HCT116 (cell line): ENCODE data around the gene RCSD1. TPM values are rescaled to one million over a fixed set of nuclear protein-coding genes. Genes with fewer than 3 reads are reported as not detected.

ENCODE experiments used
- ATAC-seq: fragments of 200-7000 bp; cut with Tn5 transposase; 2 replicates; pipeline ENCODE4 v1.9.1; 2020; ENCODE audit warnings: mild to moderate bottlenecking, moderate library complexity
- BruUV-seq: library from RNA; stranded (reverse); fragments of 400-500 nt; replicated peaks from 2 replicates; lab custom pipeline; 2021; lab: Mats Ljungman, UMichigan
- CTCF ChIA-PET: fragments of 300-600 bp; sonication (Branson Sonifier 250); formaldehyde crosslinking; loops from one replicate; lab custom pipeline; 2021; ENCODE audit warnings: antibody characterized with exemption; lab: Charles Lee
- POLR2A ChIA-PET: fragments of 300-600, 350-600 bp; sonication (Branson Sonifier 250); formaldehyde crosslinking; loops from one replicate; lab custom pipeline; 2021; ENCODE audit warnings: antibody characterized with exemption; lab: Charles Lee
- RAD21 ChIA-PET, 2 experiments: fragments of 300-600 bp; sonication (Branson Sonifier 250); formaldehyde crosslinking; loops; one replicate each; lab custom pipeline; 2023; ENCODE audit warnings: low total read pairs in 2 of 2; ENCODE audit not compliant: uncharacterized antibody in 2 of 2, unreplicated experiment in 2 of 2, low non-redundant PET in 1 of 2; lab: Charles Lee
- DNase-seq: peaks from one replicate; pipeline ENCODE4 v3.0.0-alpha.2; 2010; ENCODE audit warnings: low read depth, low spot score
- H2AFZ ChIP-seq: fragments of 200-600 bp; shearing (Covaris generic), sonication (generic); 2 replicates; pipeline ENCODE4 v1.6.1; 2017; ENCODE audit warnings: low read depth, mixed run types, mixed read lengths, antibody characterized with exemption, low read length; ENCODE audit not compliant: poor library complexity, severe bottlenecking
- H3K27ac ChIP-seq: 2 replicates; pipeline ENCODE4 v1.5.1; 2012; ENCODE audit warnings: low read depth, low read length
- H3K27me3 ChIP-seq: fragments of 200-600 bp; sonication (generic); 2 replicates; pipeline ENCODE4 v1.6.1; 2016; ENCODE audit warnings: mixed run types, low read length, mixed read lengths; ENCODE audit not compliant: insufficient read depth
- H3K36me3 ChIP-seq, 2 experiments: fragments of 200-500 bp in 1 of 2; fragments of 200-600 bp in 1 of 2; sonication (Bioruptor generic) in 1 of 2; sonication (generic) in 1 of 2; 2 replicates each; pipeline versions ENCODE4 v1.5.1 to v1.6.1; 2014 to 2016; ENCODE audit warnings: low read length in 2 of 2, inconsistent platforms in 1 of 2, mixed read lengths in 1 of 2, mixed run types in 1 of 2; ENCODE audit not compliant: insufficient read depth in 2 of 2, control insufficient read depth in 1 of 2
- H3K4me1 ChIP-seq, 2 experiments: fragments of 200-600 bp in 1 of 2; sonication (generic) in 1 of 2; 2 replicates each; pipeline versions ENCODE4 v1.5.1 to v1.6.1; 2012 to 2017; ENCODE audit warnings: low read length in 2 of 2, inconsistent platforms in 1 of 2, mild to moderate bottlenecking in 1 of 2, mixed read lengths in 1 of 2, mixed run types in 1 of 2, moderate library complexity in 1 of 2; ENCODE audit not compliant: insufficient read depth in 2 of 2, control insufficient read depth in 1 of 2
- H3K4me2 ChIP-seq: fragments of 200-600 bp; sonication (generic); 2 replicates; pipeline ENCODE4 v1.6.1; 2017; ENCODE audit warnings: mixed run types, low read length, mixed read lengths
- H3K4me3 ChIP-seq, 2 experiments: fragments of 200-600 bp in 1 of 2; sonication (generic) in 1 of 2; replicated peaks in 1 of 2; 2 replicates each; pipeline ENCODE4 v1.5.1; 2011 to 2016; ENCODE audit warnings: low read length in 2 of 2, control low read depth in 1 of 2, low read depth in 1 of 2, mild to moderate bottlenecking in 1 of 2, mixed read lengths in 1 of 2, mixed run types in 1 of 2
- H3K79me2 ChIP-seq: fragments of 200-600 bp; sonication (generic); 2 replicates; pipeline ENCODE4 v1.6.1; 2017; ENCODE audit warnings: mild to moderate bottlenecking, mixed run types, low read length, moderate library complexity, mixed read lengths; ENCODE audit not compliant: insufficient read depth
- H3K9ac ChIP-seq: fragments of 200-600 bp; sonication (generic); 2 replicates; pipeline ENCODE4 v1.6.1; 2016; ENCODE audit warnings: low read length, mixed read lengths
- H3K9me2 ChIP-seq: fragments of 200-600 bp; sonication (generic), shearing (Covaris generic); 2 replicates; pipeline ENCODE4 v1.6.1; 2017; ENCODE audit warnings: mixed run types, mild to moderate bottlenecking, moderate library complexity; ENCODE audit not compliant: insufficient read depth
- H3K9me3 ChIP-seq, 2 experiments: fragments of 200-500 bp in 1 of 2; fragments of 200-600 bp in 1 of 2; sonication (Bioruptor generic) in 1 of 2; sonication (generic) in 1 of 2; 2 replicates each; pipeline ENCODE4 v1.6.1; 2014 to 2017; ENCODE audit warnings: low read length in 2 of 2, mixed read lengths in 2 of 2, inconsistent platforms in 1 of 2, low read depth in 1 of 2, mild to moderate bottlenecking in 1 of 2, mixed run types in 1 of 2, moderate library complexity in 1 of 2; ENCODE audit not compliant: control insufficient read depth in 1 of 2, insufficient read depth in 1 of 2
- H4K20me1 ChIP-seq: fragments of 200-600 bp; sonication (generic), shearing (Covaris generic); 2 replicates; pipeline ENCODE4 v1.6.1; 2017; ENCODE audit warnings: mixed run types, mild to moderate bottlenecking, moderate library complexity; ENCODE audit not compliant: insufficient read depth
- POLR2AphosphoS5 ChIP-seq: IDR thresholded peaks from 2 replicates; pipeline ENCODE4 v1.6.1; 2011; ENCODE audit warnings: mild to moderate bottlenecking, low read depth, low read length, moderate library complexity
- SIN3A ChIP-seq: IDR thresholded peaks from 2 replicates; pipeline ENCODE4 v1.6.1; 2012; ENCODE audit warnings: low read depth
- SP1 ChIP-seq: IDR thresholded peaks from 2 replicates; pipeline ENCODE4 v1.6.1; 2012; ENCODE audit warnings: low read depth
- intact Hi-C: fragments of 100-400 bp; cut with micrococcal nuclease; formaldehyde crosslinking; loops from 2 replicates; pipeline ENCODE4 v1.10.0; 2022
- total RNA-seq: library from RNA; stranded (reverse); gene quantifications from one replicate; pipeline ENCODE4 v1.2.1, GENCODE V29; 2021; ENCODE audit not compliant: unreplicated experiment

Gene RCSD1
- total RNA-seq, 1 experiment from 2014 or later, result 0.15 TPM

- POLR2A ChIA-PET, result no interaction called here
- TF ChIP-seq SP1, result no peak
- CTCF ChIA-PET, result no interaction called here
- H3K79me2 ChIP-seq, result peaks cover 59% of the 10 kb centered on the region
- no peak overlapping the region for H2AFZ ChIP-seq
- RAD21 ChIA-PET, result no interaction called here
- H3K9me2 ChIP-seq, result no peaks in the 10 kb centered on the region
- H3K9ac ChIP-seq, result 0 out of 2 replicates have a peak overlapping the region, but pooled peaks have one; percentile 76
- no peak overlapping the region for H3K4me3 ChIP-seq
- intact Hi-C loops, result no loop called here
- H3K4me2 ChIP-seq, result peak overlapping the region; percentile 86
- no peak overlapping the region for H3K27ac ChIP-seq
- H3K9me3 ChIP-seq, result no peaks in the 10 kb centered on the region
- H3K27me3 ChIP-seq, result no peaks in the 10 kb centered on the region
- H4K20me1 ChIP-seq, result no peaks in the 10 kb centered on the region; the same call in 1 of the 2 replicates
- H3K4me1 ChIP-seq, result peaks cover 12 to 25% of the 10 kb centered on the region in 2 experiments; a peak in 3 of 4 replicates
- BruUV-seq, result no TSS peak
- DNase-seq (no peak), ATAC-seq (no peak)
- H3K36me3 ChIP-seq, result no peaks in the 10 kb centered on the region
These were observed 93.8 kb downstream of the RCSD1 start for GRCh38 chr1:167723707-167724323.

- RAD21 ChIA-PET, result no interaction called here
- intact Hi-C loops, result loop anchor here (5.0 kb wide), 1 partner anchor 266 kb away; no protein-coding TSS in a partner anchor
- H4K20me1 ChIP-seq, result no peaks in the 10 kb centered on the region; the same call in 1 of the 2 replicates
- POLR2A ChIA-PET, result no interaction called here
- no peak overlapping the region for H3K27ac ChIP-seq
- ATAC-seq (no peak), DNase-seq (no peak)
- H3K27me3 ChIP-seq, result no peaks in the 10 kb centered on the region
- H3K79me2 ChIP-seq, result peaks cover 80% of the 10 kb centered on the region
- H3K9me2 ChIP-seq, result no peaks in the 10 kb centered on the region
- no peak overlapping the region for H2AFZ ChIP-seq
- H3K9ac ChIP-seq, result no peak overlapping the region
- TF ChIP-seq SIN3A (no peak), POLR2AphosphoS5 (no peak)
- H3K4me3 ChIP-seq, result no peak overlapping the region
- peaks cover 0 to 7% of the 10 kb centered on the region in 2 experiments; a peak in 2 of 4 replicates for H3K36me3 ChIP-seq
- no peaks in the 10 kb centered on the region for H3K9me3 ChIP-seq
- H3K4me2 ChIP-seq, result no peak overlapping the region
- peaks cover 6 to 21% of the 10 kb centered on the region in 2 experiments; a peak in 3 of 4 replicates for H3K4me1 ChIP-seq
- BruUV-seq, result no TSS peak
- CTCF ChIA-PET, result no interaction called here
These were observed 96.0 kb downstream of the RCSD1 start for GRCh38 chr1:167726008-167726407.
